Subcutaneous adipose tissue (tissue), 4 donors: Measurements from ENCODE around the gene CCL5. TPM values are rescaled to one million over a fixed set of nuclear protein-coding genes. Genes with fewer than 3 reads are reported as not detected.

ENCODE experiments used
- total RNA-seq, 4 donors: library from RNA; depleted of rRNA; stranded (reverse); fragments of >200 nt; gene quantifications; one replicate each; pipeline ENCODE4 v1.1.0, GENCODE V29; 2016
- TF ChIP-seq, protein P1 (sequence below): fragments of 450-650 bp; IDR thresholded peaks from one replicate; pipeline ENCODE4 v1.5.1; 2016; ENCODE audit warnings: low read depth, mild to moderate bottlenecking, control low read depth, antibody characterized with exemption, moderate library complexity

CCL5 gene
- total RNA-seq, 4 donors from 2014 or later = 0.82 to 11.2 (median 6.8) TPM; not detected in 1

GRCh38 chr17:35847006-35847405 lies 33.2 kb downstream of the CCL5 start:
- TF ChIP-seq, protein P1, sequence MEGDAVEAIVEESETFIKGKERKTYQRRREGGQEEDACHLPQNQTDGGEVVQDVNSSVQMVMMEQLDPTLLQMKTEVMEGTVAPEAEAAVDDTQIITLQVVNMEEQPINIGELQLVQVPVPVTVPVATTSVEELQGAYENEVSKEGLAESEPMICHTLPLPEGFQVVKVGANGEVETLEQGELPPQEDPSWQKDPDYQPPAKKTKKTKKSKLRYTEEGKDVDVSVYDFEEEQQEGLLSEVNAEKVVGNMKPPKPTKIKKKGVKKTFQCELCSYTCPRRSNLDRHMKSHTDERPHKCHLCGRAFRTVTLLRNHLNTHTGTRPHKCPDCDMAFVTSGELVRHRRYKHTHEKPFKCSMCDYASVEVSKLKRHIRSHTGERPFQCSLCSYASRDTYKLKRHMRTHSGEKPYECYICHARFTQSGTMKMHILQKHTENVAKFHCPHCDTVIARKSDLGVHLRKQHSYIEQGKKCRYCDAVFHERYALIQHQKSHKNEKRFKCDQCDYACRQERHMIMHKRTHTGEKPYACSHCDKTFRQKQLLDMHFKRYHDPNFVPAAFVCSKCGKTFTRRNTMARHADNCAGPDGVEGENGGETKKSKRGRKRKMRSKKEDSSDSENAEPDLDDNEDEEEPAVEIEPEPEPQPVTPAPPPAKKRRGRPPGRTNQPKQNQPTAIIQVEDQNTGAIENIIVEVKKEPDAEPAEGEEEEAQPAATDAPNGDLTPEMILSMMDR = no peak

- TF ChIP-seq, protein P1 = no peak
Observed at GRCh38 chr17:35846055-35846809, 33.9 kb downstream of the CCL5 start.

- TF ChIP-seq, protein P1 = no peak
Observed at GRCh38 chr17:35844547-35844946, 35.6 kb downstream of the CCL5 start.

- TF ChIP-seq, protein P1 = no peak
Observed at GRCh38 chr17:35843698-35844097, 36.5 kb downstream of the CCL5 start.

- TF ChIP-seq, protein P1 = no peak
Observed at GRCh38 chr17:35842239-35842638, 37.9 kb downstream of the CCL5 start.

GRCh38 chr17:35841505-35841904 lies 38.7 kb downstream of the CCL5 start:
- TF ChIP-seq, protein P1 = no peak

DNA sequence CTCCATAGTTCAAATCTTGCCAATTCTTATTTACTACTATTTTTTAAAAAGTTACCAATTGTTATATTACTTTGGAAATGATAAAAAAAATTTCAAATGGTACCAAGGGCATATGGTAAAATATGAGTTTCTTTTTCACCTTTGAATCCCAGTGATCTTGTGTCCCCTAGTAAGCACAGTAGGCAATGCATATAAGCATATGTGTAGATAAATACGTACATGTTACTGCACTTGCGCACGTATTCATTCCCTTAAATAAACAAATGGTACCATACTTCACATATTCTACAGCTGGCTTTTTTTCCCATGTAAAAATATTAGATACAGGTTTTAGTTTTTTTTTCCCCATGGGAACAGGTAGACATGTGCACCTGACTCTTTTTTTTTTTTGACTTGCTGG lies 39.1 kb downstream of the CCL5 start:
- TF ChIP-seq, protein P1 = no peak
